ENCODE results near the gene HOXD1. TPM values are rescaled to one million over a fixed set of nuclear protein-coding genes. Genes with fewer than 3 reads are reported as not detected.

Gene HOXD1
- polyA plus RNA-seq, 4 donors, result 1.00 to 8.2 TPM; not detected in 2

- Histone ChIP-seq H3K27me3 (ENCODE audit: control insufficient read depth in 3 of 3, insufficient read depth in 3 of 3, low read length in 3 of 3) (peaks cover 0 to 95% (median 54%) of the 10 kb centered on the region in 3 donors), H3K4me3 (ENCODE audit: low read depth in 1 of 3, low read length in 3 of 3) (no peak overlapping the region), H3K4me1 (ENCODE audit: control insufficient read depth in 3 of 3, insufficient read depth in 2 of 3, low read depth in 1 of 3, low read length in 2 of 3) (peaks cover 0 to 6% (median 0%) of the 10 kb centered on the region in 3 donors), H3K9me3 (ENCODE audit: control insufficient read depth in 2 of 2, insufficient read depth in 1 of 2, low read depth in 1 of 2, low read length in 1 of 2) (peaks cover 0 to 6% of the 10 kb centered on the region in 2 donors), H3K36me3 (ENCODE audit: control insufficient read depth in 3 of 3, insufficient read depth in 2 of 3, low read depth in 1 of 3, low read length in 3 of 3) (peaks cover 0 to 2% (median 0%) of the 10 kb centered on the region in 3 donors), H3K27ac (ENCODE audit: low read depth in 1 of 3, low read length in 2 of 3) (no peak overlapping the region)
- FAIRE-seq (no peak), DNase-seq (no peak)
- 23 to 45% (median 33%) methylated on average over 1 of the region's 1 CpG for WGBS, 3 donors
These were observed 21.1 kb upstream of the HOXD1 start for GRCh38 chr2:176167398-176167797.

- FAIRE-seq (no peak), DNase-seq (no peak)
- H3K4me1 ChIP-seq (ENCODE audit: control insufficient read depth in 3 of 3, insufficient read depth in 2 of 3, low read depth in 1 of 3, low read length in 2 of 3), result peaks cover 0 to 6% (median 0%) of the 10 kb centered on the region in 3 donors
- H3K36me3 ChIP-seq (ENCODE audit: control insufficient read depth in 3 of 3, insufficient read depth in 2 of 3, low read depth in 1 of 3, low read length in 3 of 3), result peaks cover 0 to 2% (median 0%) of the 10 kb centered on the region in 3 donors
- 69 to 77% (median 73%) methylated on average over 5 of the region's 5 CpGs for WGBS, 3 donors
- H3K27me3 ChIP-seq (ENCODE audit: control insufficient read depth in 3 of 3, insufficient read depth in 3 of 3, low read length in 3 of 3), result peaks cover 0 to 92% (median 50%) of the 10 kb centered on the region in 3 donors
- H3K27ac ChIP-seq (ENCODE audit: low read depth in 1 of 3, low read length in 2 of 3), result no peak overlapping the region
- H3K4me3 ChIP-seq (ENCODE audit: low read depth in 1 of 3, low read length in 3 of 3), result no peak overlapping the region
- peaks cover 0 to 4% of the 10 kb centered on the region in 2 donors for H3K9me3 ChIP-seq (ENCODE audit: control insufficient read depth in 2 of 2, insufficient read depth in 1 of 2, low read depth in 1 of 2, low read length in 1 of 2)
These were observed 19.3 kb upstream of the HOXD1 start for GRCh38 chr2:176169181-176169580.

- H3K9me3 ChIP-seq (ENCODE audit: control insufficient read depth in 2 of 2, insufficient read depth in 1 of 2, low read depth in 1 of 2, low read length in 1 of 2), result peaks cover 0 to 4% of the 10 kb centered on the region in 2 donors
- peaks cover 0 to 92% (median 48%) of the 10 kb centered on the region in 3 donors for H3K27me3 ChIP-seq (ENCODE audit: control insufficient read depth in 3 of 3, insufficient read depth in 3 of 3, low read length in 3 of 3)
- peaks cover 0 to 2% (median 0%) of the 10 kb centered on the region in 3 donors for H3K36me3 ChIP-seq (ENCODE audit: control insufficient read depth in 3 of 3, insufficient read depth in 2 of 3, low read depth in 1 of 3, low read length in 3 of 3)
- WGBS, 3 donors, result 13 to 50% (median 17%) methylated on average over 2 of the region's 2 CpGs
- no peak for FAIRE-seq
- no peak overlapping the region for H3K27ac ChIP-seq (ENCODE audit: low read depth in 1 of 3, low read length in 2 of 3)
- no peak for DNase-seq
- H3K4me3 ChIP-seq (ENCODE audit: low read depth in 1 of 3, low read length in 3 of 3), result no peak overlapping the region
- H3K4me1 ChIP-seq (ENCODE audit: control insufficient read depth in 3 of 3, insufficient read depth in 2 of 3, low read depth in 1 of 3, low read length in 2 of 3), result peaks cover 0 to 3% (median 0%) of the 10 kb centered on the region in 3 donors
These were observed 18.8 kb upstream of the HOXD1 start for GRCh38 chr2:176169711-176170110.

GRCh38 chr2:176170602-176171305 lies 17.7 kb upstream of the HOXD1 start:
- H3K4me3 ChIP-seq (ENCODE audit: low read depth in 1 of 3, low read length in 3 of 3), result no peak overlapping the region
- 38 to 88% (median 80%) methylated on average over 1 of the region's 1 CpG for WGBS, 3 donors

GRCh38 chr2:176171351-176172006 lies 17.0 kb upstream of the HOXD1 start:
- no peak overlapping the region for H3K27ac ChIP-seq (ENCODE audit: low read depth in 1 of 3, low read length in 2 of 3)
- DNase-seq, result no peak
- H3K36me3 ChIP-seq (ENCODE audit: control insufficient read depth in 3 of 3, insufficient read depth in 2 of 3, low read depth in 1 of 3, low read length in 3 of 3), result peaks cover 0 to 2% (median 0%) of the 10 kb centered on the region in 3 donors
- peaks cover 5 to 92% (median 52%) of the 10 kb centered on the region in 3 donors for H3K27me3 ChIP-seq (ENCODE audit: control insufficient read depth in 3 of 3, insufficient read depth in 3 of 3, low read length in 3 of 3)
- FAIRE-seq, result no peak
- H3K4me1 ChIP-seq (ENCODE audit: control insufficient read depth in 3 of 3, insufficient read depth in 2 of 3, low read depth in 1 of 3, low read length in 2 of 3), result no peaks in the 10 kb centered on the region
- no peak overlapping the region for H3K4me3 ChIP-seq (ENCODE audit: low read depth in 1 of 3, low read length in 3 of 3)
- H3K9me3 ChIP-seq (ENCODE audit: control insufficient read depth in 2 of 2, insufficient read depth in 1 of 2, low read depth in 1 of 2, low read length in 1 of 2), result peaks cover 0 to 4% of the 10 kb centered on the region in 2 donors
- 16 to 27% (median 19%) methylated on average over 47 to 51 of the region's 51 CpGs for WGBS, 3 donors

More at GRCh38 chr2:176170602-176171305, 17.7 kb upstream of the HOXD1 start:
- H3K27me3 ChIP-seq (ENCODE audit: control insufficient read depth in 3 of 3, insufficient read depth in 3 of 3, low read length in 3 of 3), result peaks cover under 1 to 92% (median 46%) of the 10 kb centered on the region in 3 donors
- peaks cover 0 to 4% of the 10 kb centered on the region in 2 donors for H3K9me3 ChIP-seq (ENCODE audit: control insufficient read depth in 2 of 2, insufficient read depth in 1 of 2, low read depth in 1 of 2, low read length in 1 of 2)
- H3K36me3 ChIP-seq (ENCODE audit: control insufficient read depth in 3 of 3, insufficient read depth in 2 of 3, low read depth in 1 of 3, low read length in 3 of 3), result peaks cover 0 to 2% (median 0%) of the 10 kb centered on the region in 3 donors
- H3K27ac ChIP-seq (ENCODE audit: low read depth in 1 of 3, low read length in 2 of 3), result no peak overlapping the region
- no peak for FAIRE-seq
- DNase-seq, result no peak
- no peaks in the 10 kb centered on the region for H3K4me1 ChIP-seq (ENCODE audit: control insufficient read depth in 3 of 3, insufficient read depth in 2 of 3, low read depth in 1 of 3, low read length in 2 of 3)

GRCh38 chr2:176172007-176172894 lies 16.2 kb upstream of the HOXD1 start:
- no peak overlapping the region for H3K4me3 ChIP-seq (ENCODE audit: low read depth in 1 of 3, low read length in 3 of 3)
- H3K27me3 ChIP-seq (ENCODE audit: control insufficient read depth in 3 of 3, insufficient read depth in 3 of 3, low read length in 3 of 3), result peaks cover 5 to 93% (median 57%) of the 10 kb centered on the region in 3 donors
- FAIRE-seq (no peak), DNase-seq (no peak)
- H3K36me3 ChIP-seq (ENCODE audit: control insufficient read depth in 3 of 3, insufficient read depth in 2 of 3, low read depth in 1 of 3, low read length in 3 of 3), result peaks cover 0 to 2% (median 0%) of the 10 kb centered on the region in 3 donors
- no peak overlapping the region for H3K27ac ChIP-seq (ENCODE audit: low read depth in 1 of 3, low read length in 2 of 3)
- 21 to 26% (median 25%) methylated on average over 60 of the region's 60 CpGs for WGBS, 3 donors
- H3K9me3 ChIP-seq (ENCODE audit: control insufficient read depth in 2 of 2, insufficient read depth in 1 of 2, low read depth in 1 of 2, low read length in 1 of 2), result peaks cover 0 to 4% of the 10 kb centered on the region in 2 donors
- no peaks in the 10 kb centered on the region for H3K4me1 ChIP-seq (ENCODE audit: control insufficient read depth in 3 of 3, insufficient read depth in 2 of 3, low read depth in 1 of 3, low read length in 2 of 3)

GRCh38 chr2:176172895-176173566 lies 15.4 kb upstream of the HOXD1 start:
- no peak overlapping the region for H3K27ac ChIP-seq (ENCODE audit: low read depth in 1 of 3, low read length in 2 of 3)
- H3K4me1 ChIP-seq (ENCODE audit: control insufficient read depth in 3 of 3, insufficient read depth in 2 of 3, low read depth in 1 of 3, low read length in 2 of 3), result no peaks in the 10 kb centered on the region
- peaks cover 0 to 4% of the 10 kb centered on the region in 2 donors for H3K9me3 ChIP-seq (ENCODE audit: control insufficient read depth in 2 of 2, insufficient read depth in 1 of 2, low read depth in 1 of 2, low read length in 1 of 2)
- FAIRE-seq, result no peak
- H3K4me3 ChIP-seq (ENCODE audit: low read depth in 1 of 3, low read length in 3 of 3), result no peak overlapping the region
- peaks cover 5 to 94% (median 58%) of the 10 kb centered on the region in 3 donors for H3K27me3 ChIP-seq (ENCODE audit: control insufficient read depth in 3 of 3, insufficient read depth in 3 of 3, low read length in 3 of 3)
- no peak for DNase-seq
- 27 to 42% (median 32%) methylated on average over 14 of the region's 14 CpGs for WGBS, 3 donors
- peaks cover 0 to 2% (median 0%) of the 10 kb centered on the region in 3 donors for H3K36me3 ChIP-seq (ENCODE audit: control insufficient read depth in 3 of 3, insufficient read depth in 2 of 3, low read depth in 1 of 3, low read length in 3 of 3)
